ENCODE measurements around the gene SLC5A4.

- no peak for TF ChIP-seq POLR2A (IDR thresholded peaks at IDR 0.05; ENCODE audit: low read depth, low read length)
- TF ChIP-seq, protein P1, sequence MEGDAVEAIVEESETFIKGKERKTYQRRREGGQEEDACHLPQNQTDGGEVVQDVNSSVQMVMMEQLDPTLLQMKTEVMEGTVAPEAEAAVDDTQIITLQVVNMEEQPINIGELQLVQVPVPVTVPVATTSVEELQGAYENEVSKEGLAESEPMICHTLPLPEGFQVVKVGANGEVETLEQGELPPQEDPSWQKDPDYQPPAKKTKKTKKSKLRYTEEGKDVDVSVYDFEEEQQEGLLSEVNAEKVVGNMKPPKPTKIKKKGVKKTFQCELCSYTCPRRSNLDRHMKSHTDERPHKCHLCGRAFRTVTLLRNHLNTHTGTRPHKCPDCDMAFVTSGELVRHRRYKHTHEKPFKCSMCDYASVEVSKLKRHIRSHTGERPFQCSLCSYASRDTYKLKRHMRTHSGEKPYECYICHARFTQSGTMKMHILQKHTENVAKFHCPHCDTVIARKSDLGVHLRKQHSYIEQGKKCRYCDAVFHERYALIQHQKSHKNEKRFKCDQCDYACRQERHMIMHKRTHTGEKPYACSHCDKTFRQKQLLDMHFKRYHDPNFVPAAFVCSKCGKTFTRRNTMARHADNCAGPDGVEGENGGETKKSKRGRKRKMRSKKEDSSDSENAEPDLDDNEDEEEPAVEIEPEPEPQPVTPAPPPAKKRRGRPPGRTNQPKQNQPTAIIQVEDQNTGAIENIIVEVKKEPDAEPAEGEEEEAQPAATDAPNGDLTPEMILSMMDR (conservative IDR thresholded peaks at IDR 0.05; ENCODE audit: low read depth, low read length): no peak
- no peak for TF ChIP-seq MXI1 (IDR thresholded peaks at IDR 0.05; ENCODE audit: borderline replicate concordance, low read depth, low read length)
- TF ChIP-seq CEBPB (IDR thresholded peaks at IDR 0.05; ENCODE audit: low read depth, low read length): no peak
- TF ChIP-seq CHD1 (IDR thresholded peaks at IDR 0.05; ENCODE audit: low read depth, low read length): no peak
- TF ChIP-seq SMC3 (IDR thresholded peaks at IDR 0.05; ENCODE audit: low read depth, low read length): no peak
- TF ChIP-seq, protein P2, sequence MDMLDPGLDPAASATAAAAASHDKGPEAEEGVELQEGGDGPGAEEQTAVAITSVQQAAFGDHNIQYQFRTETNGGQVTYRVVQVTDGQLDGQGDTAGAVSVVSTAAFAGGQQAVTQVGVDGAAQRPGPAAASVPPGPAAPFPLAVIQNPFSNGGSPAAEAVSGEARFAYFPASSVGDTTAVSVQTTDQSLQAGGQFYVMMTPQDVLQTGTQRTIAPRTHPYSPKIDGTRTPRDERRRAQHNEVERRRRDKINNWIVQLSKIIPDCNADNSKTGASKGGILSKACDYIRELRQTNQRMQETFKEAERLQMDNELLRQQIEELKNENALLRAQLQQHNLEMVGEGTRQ (IDR thresholded peaks at IDR 0.05; ENCODE audit: low read depth, low read length): no peak
- TF ChIP-seq RAD21 (IDR thresholded peaks at IDR 0.05; ENCODE audit: low read length): no peak
- TF ChIP-seq MAZ (IDR thresholded peaks at IDR 0.05; ENCODE audit: borderline replicate concordance, low read depth, low read length): no peak
- TF ChIP-seq RFX5 (IDR thresholded peaks at IDR 0.05; ENCODE audit: low read depth, low read length): no peak
- no peak for TF ChIP-seq RCOR1 (IDR thresholded peaks at IDR 0.05; ENCODE audit: insufficient replicate concordance, low read length)
These were observed 579 bp upstream of the SLC5A4 start for GRCh38 chr22:32255726-32256125.

All from IMR-90 (cell line).